CD4-positive, alpha-beta T cell treated with Interleukin-4 for 4 hours (primary cell): ENCODE data around the gene RRP8.
A peak's percentile ranks its signal among the peaks of the same experiment; 100 is the strongest.

ENCODE experiments used
- DNase-seq: peaks from one replicate; pipeline ENCODE4 v3.0.0-alpha.2; 2020

The RRP8 gene

DNA sequence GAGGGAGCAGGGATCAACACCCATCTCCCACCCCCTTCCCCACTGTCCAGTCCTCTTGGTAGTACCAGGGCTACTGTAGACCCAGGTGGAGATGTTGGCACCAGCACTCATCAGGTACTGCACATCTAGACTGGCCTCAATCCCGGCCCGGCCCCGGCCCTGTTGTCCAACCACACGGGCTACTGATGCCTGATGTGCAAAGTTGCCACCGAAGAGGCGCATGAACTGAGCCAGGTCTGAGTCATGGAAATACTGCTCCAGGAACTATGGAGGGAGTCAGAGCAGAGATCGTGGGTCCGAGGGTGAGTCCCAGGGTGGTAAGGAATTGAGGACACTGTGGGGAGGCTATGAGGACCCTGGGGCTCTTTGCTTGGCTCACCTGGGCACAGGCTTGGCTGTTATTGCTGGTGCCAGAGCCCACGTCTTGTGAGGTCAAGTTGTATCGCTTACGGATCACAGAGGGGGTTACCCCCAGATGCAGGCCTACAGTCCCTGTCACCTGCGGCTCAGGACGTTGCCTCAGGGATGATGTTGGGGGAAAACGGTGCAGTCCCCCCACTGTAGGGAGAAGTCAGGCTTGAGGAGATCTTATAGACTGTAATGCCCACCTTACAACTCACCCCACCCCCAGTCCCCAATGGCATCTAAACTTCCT, 13.3 kb upstream of the RRP8 start:
- no peak for DNase-seq

- DNase-seq: no peak
These were observed 12.6 kb upstream of the RRP8 start for GRCh38 chr11:6615882-6616585.

DNA sequence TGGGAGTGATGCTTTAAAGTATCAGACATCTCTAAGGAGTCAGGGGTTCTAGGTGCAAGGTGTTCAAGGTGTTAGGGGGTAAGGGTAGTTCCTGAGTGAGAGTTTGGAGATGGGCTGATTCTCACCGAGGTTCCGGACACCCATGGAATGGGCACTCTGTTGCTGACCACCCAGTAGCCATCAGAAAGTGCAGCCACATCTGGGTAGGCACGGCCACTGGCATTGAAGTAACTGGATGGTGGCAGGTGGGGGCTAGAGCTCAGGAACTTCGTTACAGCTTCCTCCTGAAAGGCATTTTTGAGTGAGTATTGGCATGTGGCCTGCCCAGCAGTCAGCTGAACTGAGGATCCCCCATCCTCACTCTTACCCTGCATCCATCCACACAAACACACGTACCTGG, 11.6 kb upstream of the RRP8 start:
- DNase-seq: no peak

GRCh38 chr11:6614446-6614845, 11.0 kb upstream of the RRP8 start:
- DNase-seq: no peak

DNA sequence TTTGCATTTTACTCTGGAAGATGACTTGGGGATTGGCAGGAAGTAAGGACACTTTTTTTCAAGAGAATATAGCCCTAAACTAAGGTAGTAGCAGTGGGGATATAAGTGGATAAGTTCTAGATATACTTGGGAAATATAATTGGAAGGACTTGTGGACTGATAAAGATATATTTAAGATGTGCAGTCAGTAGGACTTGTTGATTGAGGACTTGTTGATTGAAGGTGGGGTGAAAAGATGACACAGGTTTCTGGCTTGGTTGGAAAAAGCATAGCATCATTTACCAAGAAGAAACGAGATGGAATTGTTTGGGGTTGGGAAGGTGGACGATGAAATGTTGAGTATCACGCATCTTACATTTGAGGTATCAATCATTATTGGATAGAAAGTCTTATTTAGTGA, 10.1 kb upstream of the RRP8 start:
- no peak for DNase-seq

DNA sequence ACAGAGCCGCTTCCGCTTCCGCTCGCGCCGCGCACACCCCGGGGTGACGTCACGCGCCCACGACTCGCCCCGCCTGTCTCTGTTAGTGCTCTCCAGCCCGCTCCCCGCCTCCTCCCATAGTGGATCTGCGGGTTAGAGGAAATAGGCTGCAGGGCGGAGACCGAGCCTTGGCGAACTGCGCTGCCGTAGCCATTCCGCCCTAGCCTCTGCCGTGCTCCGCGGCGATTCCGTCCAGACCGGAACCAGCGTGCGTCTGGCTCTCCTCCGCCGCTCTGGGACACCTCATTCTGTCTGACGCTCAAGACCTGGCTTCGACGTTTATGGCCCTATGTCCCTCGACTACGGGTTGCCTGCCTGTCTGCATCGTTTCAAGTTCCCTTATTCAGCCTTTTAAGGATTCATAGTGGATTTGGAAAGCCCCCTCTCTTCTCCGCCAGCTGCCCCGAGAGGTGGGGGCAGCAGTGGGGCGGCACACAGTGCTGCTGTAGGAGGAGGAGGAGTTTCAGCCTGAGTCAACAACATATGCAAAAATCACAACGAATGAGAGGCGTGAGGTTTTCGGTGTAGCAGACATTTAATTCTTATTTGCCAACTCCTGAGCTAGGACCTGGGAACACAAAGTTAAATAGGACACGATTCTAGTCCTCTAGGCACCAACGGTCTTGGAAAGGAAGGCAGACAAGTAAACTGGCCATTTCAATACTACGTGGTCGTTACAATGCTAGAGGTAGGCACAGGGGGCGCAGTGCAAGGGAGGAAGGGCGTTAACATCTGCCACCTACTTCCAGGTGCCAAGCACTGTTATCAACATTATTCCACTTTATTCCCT, 9.0 kb upstream of the RRP8 start, which contains the start of gene TAF10:
TAF10 (minus strand) TSS at position 4 of the 829 bp plus-strand sequence. CDS start 27 bp downstream, outside the sequence.
- DNase-seq: peak; percentile 95

DNA sequence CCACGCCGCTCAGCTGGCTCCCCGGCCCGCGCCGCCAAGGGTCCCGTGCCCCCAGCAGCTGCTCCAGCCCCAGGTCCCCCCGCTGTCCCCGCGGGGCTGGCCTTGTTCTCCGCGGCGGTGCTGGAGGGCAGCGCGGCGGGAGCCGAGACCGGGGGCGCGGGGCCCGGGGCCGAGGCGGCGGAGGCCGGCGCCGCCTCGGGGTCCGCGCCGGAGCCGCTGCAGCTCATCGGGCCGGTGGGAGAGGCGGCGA, 8.5 kb upstream of the RRP8 start:
- no peak for DNase-seq

GRCh38 chr11:6611092-6611962, 7.9 kb upstream of the RRP8 start:
- DNase-seq: peak; percentile 11

- no peak for DNase-seq
These were observed 7.2 kb upstream of the RRP8 start for GRCh38 chr11:6610591-6610990.

GRCh38 chr11:6609502-6610015, 6.1 kb upstream of the RRP8 start:
- DNase-seq: no peak

DNA sequence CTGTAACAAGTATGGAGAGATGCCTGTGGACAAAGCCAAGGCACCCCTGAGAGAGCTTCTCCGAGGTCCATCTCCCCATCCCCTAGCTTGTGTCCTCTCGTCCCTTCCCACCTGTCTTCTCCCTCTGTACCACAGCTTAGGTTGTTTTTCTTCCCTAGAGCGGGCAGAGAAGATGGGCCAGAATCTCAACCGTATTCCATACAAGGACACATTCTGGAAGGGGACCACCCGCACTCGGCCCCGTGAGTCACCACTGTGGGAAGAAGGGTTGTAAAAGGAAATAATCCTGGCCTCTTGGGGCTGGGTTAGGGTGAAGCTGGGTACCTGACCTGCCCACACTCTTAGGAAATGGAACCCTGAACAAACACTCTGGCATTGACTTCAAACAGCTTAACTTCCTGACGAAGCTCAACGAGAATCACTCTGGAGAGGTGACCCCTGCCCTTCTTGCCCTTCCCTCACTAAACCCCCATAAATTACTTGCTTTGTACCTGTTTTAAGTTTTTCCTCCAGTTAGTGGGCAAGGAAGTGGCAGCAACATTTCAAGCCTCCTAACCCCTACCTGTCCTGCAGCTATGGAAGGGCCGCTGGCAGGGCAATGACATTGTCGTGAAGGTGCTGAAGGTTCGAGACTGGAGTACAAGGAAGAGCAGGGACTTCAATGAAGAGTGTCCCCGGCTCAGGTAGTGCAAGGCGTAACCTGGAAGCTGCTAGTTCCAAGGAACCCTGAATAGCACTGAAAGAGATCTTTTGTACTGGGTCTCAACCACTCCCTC, 5.5 kb upstream of the RRP8 start:
- DNase-seq: no peak

DNA sequence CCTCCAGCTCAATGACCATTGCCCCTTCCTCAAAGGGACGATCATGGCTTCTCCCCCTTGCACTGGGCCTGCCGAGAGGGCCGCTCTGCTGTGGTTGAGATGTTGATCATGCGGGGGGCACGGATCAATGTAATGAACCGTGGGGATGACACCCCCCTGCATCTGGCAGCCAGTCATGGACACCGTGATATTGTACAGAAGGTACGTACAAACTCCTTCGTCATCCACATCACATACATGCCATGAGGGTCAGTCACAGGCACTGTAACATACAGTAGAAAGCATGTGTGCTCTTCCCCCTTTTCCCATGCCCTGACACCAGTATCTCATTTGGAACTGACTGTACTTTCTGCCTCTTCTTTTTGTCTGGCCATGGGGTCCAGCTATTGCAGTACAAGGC, 4.6 kb upstream of the RRP8 start:
- DNase-seq: no peak

DNA sequence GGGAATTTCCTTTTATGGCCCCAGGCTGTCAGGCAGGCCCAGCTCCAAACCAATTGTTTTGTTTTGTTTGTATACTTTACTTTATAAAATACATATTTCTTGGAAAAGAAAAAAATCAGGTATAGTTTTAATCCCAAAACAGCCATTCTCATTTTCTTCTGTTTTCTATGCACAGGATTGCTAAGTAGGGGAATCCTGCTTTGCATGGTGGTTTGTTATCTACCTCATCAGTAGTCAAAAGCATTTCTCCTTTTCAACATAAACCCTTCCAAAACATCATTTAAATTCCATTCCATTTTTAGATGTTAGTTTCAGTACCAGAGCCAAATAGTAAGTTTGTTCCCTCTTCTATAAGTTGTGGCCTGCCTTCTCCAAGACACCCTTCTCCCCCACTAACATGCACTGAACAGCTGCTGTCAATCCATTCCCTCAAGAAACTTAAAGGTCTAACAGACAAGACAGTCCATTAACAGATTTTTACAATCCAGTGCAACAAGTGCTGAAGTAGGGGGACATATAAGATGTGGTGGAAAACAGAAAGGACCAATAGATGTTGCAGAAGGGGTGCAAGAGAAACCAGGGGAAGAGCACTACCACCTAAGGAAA, 3.9 kb upstream of the RRP8 start:
- no peak for DNase-seq

- DNase-seq: peak; percentile 53
These were observed 3.2 kb upstream of the RRP8 start for GRCh38 chr11:6606471-6607189.

DNA sequence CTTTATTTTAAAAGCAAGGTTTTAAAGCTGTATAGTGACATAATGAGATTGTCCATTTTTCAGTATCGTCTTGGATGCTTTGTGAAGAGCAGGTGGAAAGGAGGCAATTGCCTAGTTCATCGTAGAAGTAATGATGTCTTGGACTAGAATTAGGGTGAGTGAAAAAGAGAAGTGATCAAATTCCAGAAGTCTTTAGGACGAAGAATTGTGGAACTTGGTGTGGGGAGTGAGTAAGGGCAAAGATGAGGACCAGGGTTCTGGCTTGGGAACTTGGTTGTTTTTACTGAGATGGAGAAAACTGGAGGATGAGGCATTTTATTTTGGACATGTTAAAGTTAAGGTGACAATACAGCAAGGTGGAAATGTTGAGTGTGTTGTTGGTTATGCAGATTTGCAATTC, 1.4 kb upstream of the RRP8 start:
- no peak for DNase-seq

DNA sequence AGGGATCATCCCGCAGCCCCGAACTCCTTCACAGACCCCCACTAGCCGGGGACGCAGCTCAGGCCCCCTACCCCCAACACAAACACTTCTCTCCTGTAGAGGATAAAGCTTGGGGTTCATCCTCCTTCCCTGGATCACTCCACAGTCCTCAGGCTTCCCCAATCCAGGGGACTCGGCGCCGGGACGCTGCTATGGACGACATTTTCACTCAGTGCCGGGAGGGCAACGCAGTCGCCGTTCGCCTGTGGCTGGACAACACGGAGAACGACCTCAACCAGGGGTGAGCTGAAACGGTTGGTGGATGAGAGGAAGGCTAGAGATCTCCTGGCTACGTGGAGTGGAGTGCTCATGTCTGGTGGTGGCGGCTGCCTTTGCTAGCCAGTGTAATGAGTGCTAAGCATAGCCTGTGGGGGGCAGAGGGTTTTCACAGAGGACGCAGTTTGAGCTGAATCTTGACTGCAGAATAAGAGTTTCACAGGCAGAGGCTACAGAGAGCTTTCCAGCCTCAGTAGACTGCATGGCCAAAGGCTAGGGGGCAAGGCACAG, 738 bp upstream of the RRP8 start:
- DNase-seq: peak; percentile 72

DNA sequence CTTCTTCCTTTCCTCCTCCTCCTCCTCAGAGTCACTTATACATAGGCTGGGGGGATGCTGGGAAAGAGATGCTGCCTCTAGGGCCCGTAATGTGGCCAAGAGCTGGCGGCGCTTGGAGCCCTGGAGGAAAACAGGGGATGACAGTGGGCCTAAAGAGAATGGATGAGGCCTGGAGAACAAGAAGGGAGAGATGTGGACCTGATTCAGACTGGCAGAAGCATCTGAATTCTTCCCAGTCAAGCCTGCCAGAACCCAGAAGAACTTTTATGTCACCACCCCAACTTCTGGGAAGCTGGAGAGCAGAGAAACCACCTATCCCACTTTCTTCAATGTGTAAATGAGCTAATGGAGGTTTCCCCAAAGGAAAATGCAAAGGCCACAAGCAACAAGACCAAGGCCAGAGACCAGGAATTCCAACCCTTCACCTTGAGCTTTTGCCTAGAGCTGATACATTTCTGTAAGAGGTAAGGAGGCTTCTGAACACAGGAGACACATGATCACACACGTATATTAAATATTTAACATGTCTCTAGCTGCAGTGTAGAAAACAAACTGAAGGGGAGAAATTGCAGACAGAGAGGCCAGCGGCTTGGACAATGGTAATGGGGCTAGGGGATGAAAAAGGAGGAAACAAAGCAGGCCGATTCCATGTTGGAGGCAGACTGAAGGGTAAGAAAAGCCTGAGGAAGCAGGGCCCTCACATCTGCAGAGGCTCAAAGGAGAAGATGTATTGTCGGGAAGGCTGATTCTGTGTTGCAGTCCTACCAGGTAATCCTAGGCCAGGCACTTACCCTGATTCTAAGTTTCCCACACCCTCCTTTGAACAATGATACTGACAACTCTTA, 1.1 kb downstream of the RRP8 start:
- DNase-seq: no peak

- no peak for DNase-seq
These were observed 2.4 kb downstream of the RRP8 start for GRCh38 chr11:6601041-6601461.

DNA sequence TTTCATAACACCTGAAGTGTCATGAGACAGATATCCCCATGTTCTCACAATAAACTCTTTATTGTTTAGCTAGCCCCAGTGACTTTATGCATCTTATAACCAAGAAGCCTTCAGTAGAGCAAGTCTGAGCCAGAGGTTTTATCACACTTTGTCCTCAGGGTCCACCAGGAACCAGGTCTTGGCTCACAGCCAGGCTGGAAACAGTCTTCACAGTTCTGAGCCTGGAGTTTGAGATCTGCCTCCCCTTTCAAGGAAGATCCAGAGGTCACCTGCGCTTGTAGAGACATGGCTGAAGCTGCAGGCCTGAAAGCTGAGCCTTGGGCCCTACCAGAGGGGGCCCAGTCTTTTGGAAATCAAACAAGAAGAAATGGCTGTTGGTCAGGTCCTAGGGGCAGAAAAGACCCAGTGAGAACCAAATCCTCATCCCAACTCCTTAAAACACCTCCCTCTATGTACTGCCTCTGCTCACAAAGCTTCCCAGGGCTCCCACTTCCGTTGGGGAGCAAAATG, 3.5 kb downstream of the RRP8 start:
- DNase-seq: no peak
